Stomach (tissue), 4 donors: ENCODE measurements around the gene GRIK2.

ENCODE experiments used
- POLR2A ChIP-seq, 4 donors: fragments of 450-650 bp; IDR thresholded peaks; one replicate each; pipeline ENCODE4 v1.6.1; 2016; ENCODE audit warnings: antibody characterized with exemption in 4 of 4, control low read depth in 2 of 4, mild to moderate bottlenecking in 1 of 4, moderate library complexity in 1 of 4
- POLR2AphosphoS5 ChIP-seq, 3 donors: sonication (generic); formaldehyde crosslinking; IDR thresholded peaks; one replicate each; pipeline ENCODE4 v1.6.1; 2016; ENCODE audit warnings: antibody characterized with exemption in 3 of 3
- TF ChIP-seq, protein P1 (sequence below), 7 experiments: fragments of 450-650 bp in 4 of 7; fragments of 200-600 bp in 3 of 7; sonication (generic) in 3 of 7; IDR thresholded peaks; one replicate each; pipeline ENCODE4 v1.5.1; 2016 to 2019; ENCODE audit warnings: antibody characterized with exemption in 7 of 7, control low read depth in 2 of 7, mild to moderate bottlenecking in 1 of 7

DNA sequence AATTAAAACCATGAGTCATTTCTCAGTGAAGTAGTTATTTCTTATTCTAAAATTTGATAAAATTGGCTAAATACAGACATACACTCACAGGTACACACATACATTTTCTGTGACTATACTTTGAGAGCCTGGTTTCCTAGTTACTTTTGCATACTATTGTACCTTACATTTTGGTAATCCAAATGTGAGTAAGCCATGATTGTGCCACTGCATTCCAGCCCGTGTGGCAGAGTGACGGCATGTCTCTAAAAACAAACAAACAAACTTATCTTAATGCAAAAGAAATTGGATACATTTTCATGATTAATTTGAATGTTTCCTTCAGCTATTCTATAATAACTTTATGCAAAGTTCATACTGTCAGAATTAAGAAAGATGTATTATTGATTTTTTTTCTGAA is 628.8 kb downstream of the GRIK2 start:
- no peak for TF ChIP-seq POLR2A (IDR thresholded peaks at IDR 0.05)
- TF ChIP-seq, protein P1, sequence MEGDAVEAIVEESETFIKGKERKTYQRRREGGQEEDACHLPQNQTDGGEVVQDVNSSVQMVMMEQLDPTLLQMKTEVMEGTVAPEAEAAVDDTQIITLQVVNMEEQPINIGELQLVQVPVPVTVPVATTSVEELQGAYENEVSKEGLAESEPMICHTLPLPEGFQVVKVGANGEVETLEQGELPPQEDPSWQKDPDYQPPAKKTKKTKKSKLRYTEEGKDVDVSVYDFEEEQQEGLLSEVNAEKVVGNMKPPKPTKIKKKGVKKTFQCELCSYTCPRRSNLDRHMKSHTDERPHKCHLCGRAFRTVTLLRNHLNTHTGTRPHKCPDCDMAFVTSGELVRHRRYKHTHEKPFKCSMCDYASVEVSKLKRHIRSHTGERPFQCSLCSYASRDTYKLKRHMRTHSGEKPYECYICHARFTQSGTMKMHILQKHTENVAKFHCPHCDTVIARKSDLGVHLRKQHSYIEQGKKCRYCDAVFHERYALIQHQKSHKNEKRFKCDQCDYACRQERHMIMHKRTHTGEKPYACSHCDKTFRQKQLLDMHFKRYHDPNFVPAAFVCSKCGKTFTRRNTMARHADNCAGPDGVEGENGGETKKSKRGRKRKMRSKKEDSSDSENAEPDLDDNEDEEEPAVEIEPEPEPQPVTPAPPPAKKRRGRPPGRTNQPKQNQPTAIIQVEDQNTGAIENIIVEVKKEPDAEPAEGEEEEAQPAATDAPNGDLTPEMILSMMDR (IDR thresholded peaks at IDR 0.05): no peak
- no peak for TF ChIP-seq POLR2AphosphoS5 (IDR thresholded peaks at IDR 0.05)
